ES-I3 (cell line): ENCODE measurements around the gene LRCH2.

ENCODE experiments used
- H3K36me3 ChIP-seq: 2 replicates; pipeline ENCODE4 v1.6.1; 2013; ENCODE audit warnings: mild to moderate bottlenecking, low read length, control low read depth, moderate library complexity; ENCODE audit not compliant: insufficient read depth
- H3K4me1 ChIP-seq: 2 replicates; pipeline ENCODE4 v1.6.1; 2013; ENCODE audit warnings: mild to moderate bottlenecking, control low read depth, low read length; ENCODE audit not compliant: insufficient read depth
- H3K9ac ChIP-seq: 2 replicates; pipeline ENCODE4 v1.6.1; 2013; ENCODE audit warnings: low read depth, mild to moderate bottlenecking, low read length, moderate library complexity
- H3K9me3 ChIP-seq: 2 replicates; pipeline ENCODE4 v1.6.1; 2013; ENCODE audit warnings: mild to moderate bottlenecking, low read length, moderate library complexity; ENCODE audit not compliant: control insufficient read depth, insufficient read depth

Gene LRCH2, protein sequence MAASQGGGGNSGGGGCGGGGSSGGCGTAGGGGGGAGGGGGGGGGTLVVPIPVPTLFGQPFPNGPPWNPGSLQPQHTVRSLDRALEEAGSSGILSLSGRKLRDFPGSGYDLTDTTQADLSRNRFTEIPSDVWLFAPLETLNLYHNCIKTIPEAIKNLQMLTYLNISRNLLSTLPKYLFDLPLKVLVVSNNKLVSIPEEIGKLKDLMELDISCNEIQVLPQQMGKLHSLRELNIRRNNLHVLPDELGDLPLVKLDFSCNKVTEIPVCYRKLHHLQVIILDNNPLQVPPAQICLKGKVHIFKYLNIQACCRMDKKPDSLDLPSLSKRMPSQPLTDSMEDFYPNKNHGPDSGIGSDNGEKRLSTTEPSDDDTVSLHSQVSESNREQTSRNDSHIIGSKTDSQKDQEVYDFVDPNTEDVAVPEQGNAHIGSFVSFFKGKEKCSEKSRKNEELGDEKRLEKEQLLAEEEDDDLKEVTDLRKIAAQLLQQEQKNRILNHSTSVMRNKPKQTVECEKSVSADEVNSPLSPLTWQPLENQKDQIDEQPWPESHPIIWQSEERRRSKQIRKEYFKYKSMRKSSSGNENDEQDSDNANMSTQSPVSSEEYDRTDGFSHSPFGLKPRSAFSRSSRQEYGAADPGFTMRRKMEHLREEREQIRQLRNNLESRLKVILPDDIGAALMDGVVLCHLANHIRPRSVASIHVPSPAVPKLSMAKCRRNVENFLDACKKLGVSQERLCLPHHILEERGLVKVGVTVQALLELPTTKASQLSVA

DNA sequence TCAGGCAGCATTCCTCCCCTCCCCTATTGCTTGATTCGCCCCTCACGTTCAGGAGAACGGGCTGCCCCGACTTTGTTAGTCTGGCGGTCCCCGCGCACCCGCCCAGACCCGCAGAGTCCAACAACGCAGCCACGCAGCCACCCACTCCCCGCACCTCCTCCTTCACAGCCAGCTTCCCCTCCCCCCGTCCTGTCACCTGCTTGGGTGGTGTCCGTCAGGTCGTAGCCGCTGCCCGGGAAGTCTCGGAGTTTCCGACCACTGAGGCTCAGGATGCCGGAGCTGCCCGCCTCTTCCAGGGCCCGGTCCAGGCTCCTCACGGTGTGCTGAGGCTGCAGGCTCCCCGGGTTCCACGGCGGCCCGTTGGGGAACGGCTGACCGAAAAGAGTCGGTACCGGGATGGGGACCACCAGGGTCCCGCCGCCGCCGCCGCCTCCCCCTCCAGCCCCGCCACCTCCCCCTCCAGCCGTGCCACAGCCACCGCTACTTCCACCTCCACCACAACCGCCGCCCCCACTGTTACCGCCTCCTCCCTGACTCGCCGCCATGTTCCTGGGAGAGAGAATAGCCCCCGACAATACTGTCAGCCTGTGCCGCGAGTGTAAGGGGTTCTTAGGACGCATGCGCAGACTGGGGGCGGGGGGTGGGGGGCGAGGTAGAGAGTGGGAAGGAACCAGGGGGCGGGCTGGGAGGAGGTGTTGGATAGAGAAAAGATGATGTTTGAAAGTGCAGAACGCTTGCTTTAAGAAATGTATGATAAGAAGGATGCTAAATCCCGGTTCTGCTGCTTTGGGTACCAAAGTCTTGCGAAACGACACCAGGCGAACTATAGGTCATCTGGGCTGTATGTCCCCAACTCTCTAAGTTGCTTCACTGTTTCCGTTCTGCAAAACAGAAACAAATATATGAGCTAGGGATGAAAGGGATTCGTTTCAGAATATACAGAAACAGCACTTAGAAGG lies at the start of gene LRCH2:
TSS of gene LRCH2 (minus strand) at position 600 of the 959 bp plus-strand sequence. CDS start at position 545, 55 bp downstream.
- Histone ChIP-seq H3K9me3 (no peaks in the 10 kb centered on the region), H3K4me1 (peaks cover 12% of the 10 kb centered on the region), H3K9ac (peak within 1 kb of the TSS; percentile 52), H3K36me3 (no peaks in the 10 kb centered on the region)

DNA sequence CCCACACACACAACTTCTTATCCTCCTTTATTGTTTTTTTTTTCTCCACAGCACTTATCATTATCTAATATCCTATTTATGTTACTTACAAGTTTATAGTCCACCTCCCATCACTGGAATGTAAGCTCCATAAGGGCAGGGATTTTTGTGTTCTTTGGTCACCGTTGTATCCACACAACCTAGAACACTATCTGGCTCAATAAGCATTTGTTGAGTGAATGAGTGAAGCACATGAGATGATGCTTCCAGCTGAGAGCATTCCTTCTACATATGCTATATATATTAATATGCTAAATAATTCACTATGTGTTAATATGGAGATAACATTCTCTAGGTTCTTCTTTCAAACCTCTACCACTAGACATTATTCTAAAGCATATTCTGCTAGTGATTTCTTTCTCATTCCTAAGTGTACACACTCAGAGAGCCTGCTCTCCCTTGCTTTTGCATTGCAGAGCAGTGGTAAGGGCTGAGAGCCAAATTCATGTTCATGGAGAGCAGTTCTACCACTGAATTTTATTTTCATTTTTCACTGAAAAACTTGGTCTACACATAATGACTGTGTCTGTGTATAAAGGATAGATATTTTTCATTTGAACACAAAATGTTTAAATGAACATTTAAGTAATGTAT lies 35.3 kb upstream of the LRCH2 start:
- Histone ChIP-seq H3K9me3 (no peaks in the 10 kb centered on the region), H3K36me3 (no peaks in the 10 kb centered on the region), H3K4me1 (no peaks in the 10 kb centered on the region), H3K9ac (no peak overlapping the region)

DNA sequence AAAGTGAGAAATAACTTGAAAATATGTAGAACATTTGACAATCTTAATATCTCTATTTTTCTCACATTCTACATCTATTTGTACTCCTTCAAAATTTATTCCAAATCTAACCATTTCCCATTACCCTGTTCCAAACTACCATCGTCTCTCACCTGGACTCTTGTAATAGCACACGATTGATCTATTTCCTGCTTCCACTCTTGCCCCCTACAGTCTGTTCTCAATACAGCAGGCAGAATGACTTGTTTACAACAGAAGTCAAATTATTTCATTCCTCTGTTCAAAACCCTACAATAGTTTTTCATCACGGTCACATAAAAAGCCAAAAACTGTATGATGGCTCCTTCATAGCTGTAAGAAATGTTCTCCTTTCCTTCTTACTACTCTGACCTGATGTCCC lies 34.5 kb upstream of the LRCH2 start:
- Histone ChIP-seq H3K9me3 (no peaks in the 10 kb centered on the region), H3K4me1 (no peaks in the 10 kb centered on the region), H3K9ac (no peak overlapping the region), H3K36me3 (no peaks in the 10 kb centered on the region)

DNA sequence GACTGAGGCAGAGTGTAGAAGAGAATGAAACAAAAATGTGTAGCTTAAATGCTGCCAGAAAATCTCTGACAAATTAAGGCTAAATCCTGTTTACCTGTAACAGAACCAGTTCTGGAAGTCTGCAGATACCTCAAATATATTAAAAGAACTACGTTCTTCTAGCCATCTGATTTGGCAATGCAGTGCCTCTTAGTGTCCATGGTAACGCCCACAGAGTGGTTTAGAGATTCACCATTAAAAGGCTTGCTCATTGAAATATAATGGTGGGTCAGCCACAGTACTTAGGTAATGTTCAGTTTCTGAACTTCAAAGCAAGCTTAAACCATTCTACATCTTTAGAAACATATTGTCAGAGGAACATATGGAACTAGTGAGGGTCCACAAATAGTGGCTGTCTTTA lies 32.4 kb upstream of the LRCH2 start:
- Histone ChIP-seq H3K4me1 (no peaks in the 10 kb centered on the region), H3K9me3 (no peaks in the 10 kb centered on the region), H3K36me3 (no peaks in the 10 kb centered on the region), H3K9ac (no peak overlapping the region)

DNA sequence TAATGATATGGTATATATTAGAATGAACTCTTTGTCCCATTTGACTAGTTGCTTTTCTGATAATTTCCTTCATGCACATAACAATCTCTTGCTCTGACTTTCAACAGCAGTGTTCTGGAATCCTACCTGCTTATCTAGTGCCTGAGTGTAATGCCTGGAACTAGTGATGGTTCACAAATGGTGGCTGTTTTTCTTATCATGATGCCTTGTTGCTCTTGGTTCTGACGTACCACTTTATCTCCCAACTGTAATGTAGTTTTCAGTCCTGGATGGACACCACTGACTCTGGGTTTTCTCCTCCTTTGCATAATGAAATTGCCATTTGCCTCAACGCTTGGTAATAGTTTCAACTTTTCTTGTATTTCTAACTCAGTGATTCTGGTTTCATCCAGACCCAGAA lies 30.1 kb upstream of the LRCH2 start:
- Histone ChIP-seq H3K9ac (no peak overlapping the region), H3K9me3 (no peaks in the 10 kb centered on the region), H3K4me1 (no peaks in the 10 kb centered on the region), H3K36me3 (no peaks in the 10 kb centered on the region)

DNA sequence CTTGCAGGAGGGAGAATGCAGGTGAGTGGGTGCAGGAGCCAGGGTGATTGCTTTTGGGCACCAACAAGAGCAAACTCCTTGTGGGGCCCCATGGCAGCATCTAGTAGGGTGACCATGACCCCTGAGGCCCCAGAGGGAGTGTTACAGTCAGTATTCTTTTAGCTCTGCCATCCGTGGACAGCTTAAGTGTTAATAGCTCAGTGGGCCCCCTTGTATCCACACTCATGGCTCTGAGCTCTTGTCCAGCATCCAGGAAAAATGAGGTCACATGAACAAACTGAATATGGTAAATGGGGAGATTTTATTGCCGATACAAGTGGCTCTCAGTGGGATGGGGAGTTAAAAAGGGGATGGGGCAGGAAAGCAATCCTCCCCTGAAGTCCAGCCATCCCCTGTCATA lies 27.3 kb upstream of the LRCH2 start:
- no peaks in the 10 kb centered on the region for H3K9me3 ChIP-seq
- no peaks in the 10 kb centered on the region for H3K36me3 ChIP-seq
- H3K4me1 ChIP-seq = no peaks in the 10 kb centered on the region
- H3K9ac ChIP-seq = no peak overlapping the region

DNA sequence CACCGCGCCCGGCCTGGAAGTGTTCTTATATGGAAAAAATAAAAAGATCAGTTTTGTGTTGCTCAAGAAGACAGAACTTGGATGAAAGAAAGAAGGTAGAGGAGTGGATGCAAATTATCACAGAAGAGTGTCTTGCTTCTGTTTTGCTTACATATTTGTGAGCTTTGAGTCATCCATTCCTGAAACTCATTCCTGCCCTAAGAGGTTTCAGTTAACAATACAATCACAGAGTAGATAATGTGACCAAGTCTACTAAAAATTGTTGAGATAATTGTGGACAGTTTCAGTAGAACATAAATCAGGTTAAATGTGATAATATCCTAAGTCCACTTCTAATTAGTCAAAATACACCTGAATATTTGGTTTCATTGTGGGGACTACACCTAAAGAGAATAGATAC lies 26.4 kb upstream of the LRCH2 start:
- Histone ChIP-seq H3K9ac (no peak overlapping the region), H3K4me1 (no peaks in the 10 kb centered on the region), H3K36me3 (no peaks in the 10 kb centered on the region), H3K9me3 (no peaks in the 10 kb centered on the region)

DNA sequence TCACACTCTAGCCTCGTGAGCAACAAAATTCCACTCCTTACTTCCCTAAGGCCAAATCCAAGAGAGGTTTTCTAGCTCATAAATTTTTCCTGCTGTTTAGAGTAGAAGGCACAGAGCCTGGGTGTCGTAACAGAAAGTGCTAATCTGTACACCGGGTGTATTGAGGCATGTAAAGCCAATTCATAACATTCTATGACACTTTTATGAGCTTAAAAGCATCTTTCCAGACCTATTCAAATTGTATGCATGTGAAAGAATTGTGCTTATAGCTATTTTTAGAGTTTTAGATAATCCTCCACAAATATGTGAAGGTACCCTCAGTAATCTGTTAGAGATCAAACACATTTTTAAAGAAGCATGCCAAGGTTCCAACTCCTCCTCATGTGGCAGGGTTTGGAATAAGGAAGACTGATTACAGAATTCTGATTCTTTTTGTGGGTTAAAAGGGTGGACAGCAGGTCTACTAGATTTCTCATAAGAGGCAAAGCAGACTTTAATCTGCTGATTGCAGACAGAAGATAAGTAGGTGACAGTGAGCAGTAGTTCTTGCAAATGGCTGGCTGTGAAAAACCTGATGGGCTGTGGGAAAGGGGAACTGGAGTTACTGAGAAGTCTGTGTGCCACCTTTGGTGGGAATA lies 25.5 kb upstream of the LRCH2 start:
- H3K4me1 ChIP-seq = no peaks in the 10 kb centered on the region
- no peaks in the 10 kb centered on the region for H3K9me3 ChIP-seq
- no peaks in the 10 kb centered on the region for H3K36me3 ChIP-seq
- no peak overlapping the region for H3K9ac ChIP-seq

DNA sequence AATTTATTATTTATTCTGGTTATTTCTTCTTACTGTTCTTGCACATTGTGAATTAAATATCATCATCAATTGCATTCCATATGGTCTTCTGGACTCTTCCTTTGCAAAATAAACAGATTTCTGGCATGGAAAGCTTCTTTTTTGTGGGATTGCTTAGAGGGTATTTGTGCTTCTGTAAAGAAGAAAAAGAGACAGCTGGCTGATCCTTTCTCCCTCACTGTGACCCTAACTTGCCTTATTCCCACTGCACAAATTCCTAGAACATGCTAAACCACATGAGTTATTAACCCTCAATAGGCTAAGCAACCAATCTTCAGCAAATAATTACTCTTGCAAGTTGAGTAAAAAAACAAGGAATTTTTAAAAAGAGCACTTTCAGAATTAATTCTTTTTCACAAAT lies 23.8 kb upstream of the LRCH2 start:
- H3K9ac ChIP-seq = no peak overlapping the region
- no peaks in the 10 kb centered on the region for H3K4me1 ChIP-seq
- H3K9me3 ChIP-seq = no peaks in the 10 kb centered on the region
- no peaks in the 10 kb centered on the region for H3K36me3 ChIP-seq

DNA sequence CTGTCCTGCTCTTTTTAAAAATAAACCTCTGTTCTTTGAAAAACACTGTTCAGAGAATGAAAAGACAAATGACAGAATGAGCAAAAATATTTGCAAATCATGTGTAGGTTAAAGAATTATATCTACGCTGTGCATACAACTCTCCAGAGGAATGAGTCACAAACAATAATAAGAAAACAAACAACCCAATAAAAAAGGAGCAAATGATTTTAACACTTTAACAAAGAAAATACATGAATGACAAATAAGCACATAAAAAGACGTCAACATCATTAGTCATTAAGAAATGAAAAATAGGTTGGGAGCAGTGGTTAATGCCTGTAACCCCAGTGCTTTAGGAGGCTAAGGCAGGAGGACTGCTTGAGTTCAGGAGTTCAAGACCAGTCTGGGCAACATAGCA lies 21.1 kb upstream of the LRCH2 start:
- Histone ChIP-seq H3K36me3 (no peaks in the 10 kb centered on the region), H3K9me3 (no peaks in the 10 kb centered on the region), H3K4me1 (no peaks in the 10 kb centered on the region), H3K9ac (no peak overlapping the region)

DNA sequence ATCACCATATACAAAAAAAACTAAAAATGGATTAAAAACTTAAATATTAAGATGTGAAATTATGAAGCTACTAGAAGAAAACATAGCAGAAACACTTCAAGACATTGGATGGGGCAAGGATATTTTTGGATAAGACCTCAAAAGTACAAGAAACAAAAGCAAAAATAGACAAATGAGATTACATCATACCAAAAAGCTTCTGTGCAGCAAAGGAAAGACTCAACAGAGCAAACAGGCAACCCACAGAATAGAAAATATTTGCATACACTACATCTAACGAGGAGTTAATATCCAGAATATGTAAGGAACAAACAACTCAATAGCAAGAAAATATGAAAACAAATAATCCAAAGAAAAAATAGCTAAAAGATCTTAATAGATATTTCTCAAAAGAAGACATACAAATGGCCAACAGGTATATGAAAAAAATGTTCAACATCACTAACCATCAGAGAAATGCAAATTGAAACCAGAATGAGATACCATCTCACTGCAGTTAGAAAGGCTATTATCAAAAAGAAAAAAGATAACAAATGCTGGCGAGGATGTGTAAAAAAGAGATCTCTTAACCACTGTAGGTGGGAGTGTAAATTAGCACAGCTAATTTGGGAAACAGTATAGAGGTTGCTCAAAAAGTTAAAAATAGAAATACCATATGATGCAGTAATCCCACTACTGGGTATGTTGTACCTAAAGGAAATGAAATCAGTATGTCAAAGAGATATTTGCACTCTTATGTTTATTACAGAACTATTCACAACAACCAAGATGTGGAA lies 17.8 kb upstream of the LRCH2 start:
- Histone ChIP-seq H3K9ac (no peak overlapping the region), H3K4me1 (no peaks in the 10 kb centered on the region), H3K36me3 (no peaks in the 10 kb centered on the region)

DNA sequence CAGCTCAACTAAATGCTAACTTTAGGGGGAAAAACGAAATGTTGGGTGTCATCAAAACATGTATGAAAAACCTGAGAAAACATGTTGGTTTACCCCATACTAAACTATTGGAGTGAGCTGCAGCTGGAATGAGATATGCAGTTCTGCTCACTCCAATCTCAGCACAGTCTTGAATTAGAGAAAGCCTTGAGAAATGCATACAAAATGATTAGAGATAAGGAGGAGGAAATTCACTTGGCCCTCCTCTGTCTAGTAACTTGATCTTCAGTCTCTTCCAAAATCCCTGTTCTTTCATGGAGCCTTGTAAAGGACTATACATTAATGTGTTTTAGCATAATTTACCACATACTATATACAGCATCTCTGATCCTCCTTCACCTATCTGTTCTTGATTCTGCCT lies 3.2 kb upstream of the LRCH2 start:
- Histone ChIP-seq H3K9me3 (no peaks in the 10 kb centered on the region), H3K9ac (no peak overlapping the region), H3K4me1 (peaks cover under 1% of the 10 kb centered on the region), H3K36me3 (no peaks in the 10 kb centered on the region)

More for the DNA sequence above, 17.8 kb upstream of the LRCH2 start:
- H3K9me3 ChIP-seq = no peaks in the 10 kb centered on the region

DNA sequence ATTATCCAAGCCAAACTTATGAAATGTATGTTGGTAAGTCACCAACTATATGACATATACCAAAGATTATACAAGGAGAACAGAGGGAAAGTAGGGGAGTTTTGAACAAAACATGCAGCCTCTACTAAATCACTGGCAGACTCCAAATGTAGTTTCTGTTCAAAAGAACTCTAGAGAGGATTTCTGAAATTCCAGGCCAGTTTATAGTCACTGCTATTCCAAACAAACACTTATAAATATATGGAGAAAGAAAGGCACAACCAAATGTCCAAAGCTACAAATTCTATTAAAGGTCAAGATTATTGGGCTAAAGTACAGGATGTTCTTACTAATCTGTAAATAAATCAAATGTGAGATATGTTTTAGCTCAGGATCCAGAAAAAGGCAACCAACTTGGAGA lies 2.7 kb upstream of the LRCH2 start:
- Histone ChIP-seq H3K9ac (no peak overlapping the region), H3K36me3 (no peaks in the 10 kb centered on the region), H3K9me3 (no peaks in the 10 kb centered on the region), H3K4me1 (peaks cover 4% of the 10 kb centered on the region)
